Esophagus muscularis mucosa (tissue), 4 donors: ENCODE data around the gene TRIM50. TPM values are rescaled to one million over a fixed set of nuclear protein-coding genes. Genes with fewer than 3 reads are reported as not detected.
A peak's percentile ranks its signal among the peaks of the same experiment; 100 is the strongest.

Experiments
- DNase-seq: peaks from one replicate; pipeline ENCODE4 v3.0.0-alpha.2; 2017; ENCODE audit errors: extremely low spot score
- H3K27ac ChIP-seq, 4 donors: fragments of 200-600 bp; sonication (generic); replicated peaks in 1 of 4; 1 replicate in 3 of 4; 2 replicates in 1 of 4; pipeline ENCODE4 v1.5.1; 2016 to 2019; ENCODE audit warnings: mild to moderate bottlenecking in 1 of 4
- H3K27me3 ChIP-seq, 4 donors: fragments of 200-600 bp; sonication (generic); one replicate each; pipeline versions ENCODE4 v1.5.1 to v1.6.0; 2016 to 2019
- H3K36me3 ChIP-seq, 4 donors: fragments of 200-600 bp; sonication (generic); one replicate each; pipeline ENCODE4 v1.5.1; 2016 to 2019
- H3K4me1 ChIP-seq, 4 donors: fragments of 200-600 bp; sonication (generic); one replicate each; pipeline ENCODE4 v1.5.1; 2016 to 2019
- H3K4me3 ChIP-seq, 4 donors: fragments of 200-600 bp; sonication (generic); 1 replicate in 2 of 4; 2 replicates in 2 of 4; pipeline ENCODE4 v1.5.1; 2016 to 2019; ENCODE audit warnings: mild to moderate bottlenecking in 4 of 4, moderate library complexity in 1 of 4
- H3K9me3 ChIP-seq, 4 donors: fragments of 200-600 bp; sonication (generic); 1 replicate in 3 of 4; 2 replicates in 1 of 4; pipeline ENCODE4 v1.5.1; 2016 to 2019
- CTCF ChIP-seq, 3 experiments: fragments of 200-600 bp in 2 of 3; fragments of 450-650 bp in 1 of 3; sonication (generic) in 2 of 3; IDR thresholded peaks; one replicate each; pipeline ENCODE4 v1.5.1; 2017 to 2019; ENCODE audit warnings: antibody characterized with exemption in 3 of 3, mild to moderate bottlenecking in 2 of 3, moderate library complexity in 1 of 3
- EP300 ChIP-seq: sonication (generic); formaldehyde crosslinking; IDR thresholded peaks from one replicate; pipeline ENCODE4 v1.6.1; 2017; ENCODE audit warnings: antibody characterized with exemption
- POLR2A ChIP-seq: fragments of 450-650 bp; IDR thresholded peaks from one replicate; pipeline ENCODE4 v1.6.1; 2017; ENCODE audit warnings: antibody characterized with exemption, moderate library complexity, mild to moderate bottlenecking, low read depth
- POLR2AphosphoS5 ChIP-seq, 2 donors: sonication (generic); formaldehyde crosslinking; IDR thresholded peaks; one replicate each; pipeline ENCODE4 v1.6.1; 2017; ENCODE audit warnings: antibody characterized with exemption in 2 of 2
- WGBS: methylation state at CpG from one replicate; pipeline ENCODE4 v1.1.5; 2018; 5-methylcytosine and 5-hydroxymethylcytosine counted together
- intact Hi-C: fragments of 100-400 bp; cut with DNase I; formaldehyde crosslinking; loops from one replicate; pipeline ENCODE4 v1.15.1; 2023
- total RNA-seq, 4 donors: library from RNA; depleted of rRNA; stranded (reverse); fragments of >200 nt; gene quantifications; one replicate each; pipeline versions ENCODE4 v1.1.0 to v1.2.1, GENCODE V29; 2016

Gene TRIM50
- total RNA-seq, 4 donors from 2014 or later = 0.39 to 0.42 TPM; not detected in 2

- no peak for DNase-seq
- Histone ChIP-seq H3K9me3 (no peaks in the 10 kb centered on the region), H3K27ac (no peak overlapping the region), H3K36me3 (no peaks in the 10 kb centered on the region), H3K4me1 (peaks cover 0 to 7% (median 6%) of the 10 kb centered on the region in 4 donors), H3K4me3 (no peak overlapping the region), H3K27me3 (peaks cover 0 to 16% (median 0%) of the 10 kb centered on the region in 4 donors)
- intact Hi-C loops = no loop called here
- 77% methylated on average over 4 of the region's 4 CpGs for WGBS
- TF ChIP-seq POLR2AphosphoS5 (IDR thresholded peaks at IDR 0.05) = no peak
These were observed 17.7 kb upstream of the TRIM50 start for GRCh38 chr7:73345538-73345937.

DNA sequence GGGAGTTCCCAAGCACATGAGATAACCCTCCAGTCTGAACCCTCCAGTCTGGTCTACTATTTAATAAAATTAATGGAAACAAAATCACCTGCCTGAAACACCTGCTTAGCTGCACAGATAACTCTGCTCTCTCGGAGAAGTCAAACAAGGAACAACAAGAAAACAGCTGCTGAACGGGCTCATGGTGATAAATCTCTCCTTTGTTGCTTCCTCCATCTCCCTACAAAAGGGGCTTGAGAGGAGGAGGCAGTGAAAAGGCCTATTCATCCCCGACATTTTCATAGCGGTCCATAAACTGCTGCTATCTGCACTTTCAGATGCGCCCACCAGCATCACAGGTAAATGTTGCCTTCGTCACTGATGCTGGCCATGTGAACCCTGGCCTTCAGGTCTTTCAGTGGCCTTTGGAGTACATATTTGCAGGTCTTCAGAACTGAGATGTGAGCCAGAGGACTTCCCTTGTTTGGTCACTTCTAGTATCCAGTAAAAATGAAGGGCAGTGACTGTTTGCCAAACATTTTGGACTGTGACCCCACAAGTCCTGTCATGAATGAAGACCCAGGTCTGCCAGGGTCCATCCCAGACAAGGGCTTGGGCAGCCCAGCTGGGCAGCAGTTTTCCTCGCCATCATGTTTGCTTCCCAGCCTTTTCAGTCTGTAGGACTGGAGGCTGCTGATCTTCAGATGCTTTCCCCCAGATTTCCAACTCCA is 15.9 kb upstream of the TRIM50 start:
- Histone ChIP-seq H3K4me1 (peaks cover 0 to 7% (median 6%) of the 10 kb centered on the region in 4 donors), H3K27me3 (peaks cover 0 to 21% (median 0%) of the 10 kb centered on the region in 4 donors), H3K4me3 (no peak overlapping the region), H3K9me3 (no peaks in the 10 kb centered on the region), H3K36me3 (no peaks in the 10 kb centered on the region), H3K27ac (no peak overlapping the region)
- 90% methylated on average over 7 of the region's 7 CpGs for WGBS
- DNase-seq = no peak
- TF ChIP-seq CTCF (IDR thresholded peaks at IDR 0.05) (no peak), EP300 (no peak), POLR2AphosphoS5 (IDR thresholded peaks at IDR 0.05) (no peak), POLR2A (no peak)
- intact Hi-C loops = loop anchor here (5.0 kb wide), 1 partner anchor 108 kb away; no protein-coding TSS in a partner anchor

DNA sequence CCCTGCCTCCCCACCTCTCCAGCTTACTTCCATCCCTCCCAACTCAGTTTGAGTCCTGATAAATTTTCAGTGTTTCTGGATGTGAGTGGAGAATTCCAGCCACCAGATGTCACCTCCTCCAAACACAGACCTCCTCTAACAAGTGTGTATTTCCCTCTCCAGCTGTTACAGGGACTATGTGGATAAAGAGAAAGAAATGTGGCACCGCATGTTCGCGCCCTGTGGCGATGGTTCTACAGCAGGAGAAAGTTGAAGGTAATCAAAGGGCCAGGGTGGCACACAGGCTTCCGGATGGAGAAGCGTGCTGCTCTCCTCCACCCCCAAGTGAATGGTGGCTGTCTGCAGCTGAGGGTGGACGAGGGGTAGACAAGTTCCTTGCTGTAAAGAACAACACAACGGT is 14.8 kb upstream of the TRIM50 start:
- 31% methylated on average over 8 of the region's 8 CpGs for WGBS
- TF ChIP-seq EP300 = no peak
- peak; percentile 44 to 57 (median 49) for TF ChIP-seq CTCF (IDR thresholded peaks at IDR 0.05)
- intact Hi-C loops = loop anchor here (5.0 kb wide), 1 partner anchor 110 kb away; no protein-coding TSS in a partner anchor

GRCh38 chr7:73341877-73342276 is 14.0 kb upstream of the TRIM50 start:
- Histone ChIP-seq H3K9me3 (no peaks in the 10 kb centered on the region), H3K4me1 (peaks cover 0 to 12% (median 7%) of the 10 kb centered on the region in 4 donors), H3K36me3 (no peaks in the 10 kb centered on the region), H3K4me3 (no peak overlapping the region), H3K27ac (no peak overlapping the region), H3K27me3 (peaks cover 0 to 16% (median 0%) of the 10 kb centered on the region in 4 donors)
- no peak for DNase-seq
- 59% methylated on average over 8 of the region's 8 CpGs for WGBS
- intact Hi-C loops = loop anchor here (5.0 kb wide), 1 partner anchor 110 kb away; no protein-coding TSS in a partner anchor
- TF ChIP-seq CTCF (IDR thresholded peaks at IDR 0.05) (no peak), POLR2A (no peak)

More for the DNA sequence above, 14.8 kb upstream of the TRIM50 start:
- H3K4me3 ChIP-seq = peak overlapping the region in 3 of 4 donors; percentile 16 to 29 (median 19)
- H3K36me3 ChIP-seq = no peaks in the 10 kb centered on the region
- H3K27me3 ChIP-seq = peaks cover 0 to 18% (median 0%) of the 10 kb centered on the region in 4 donors
- no peak for DNase-seq
- no peaks in the 10 kb centered on the region for H3K9me3 ChIP-seq
- peaks cover 0 to 12% (median 7%) of the 10 kb centered on the region in 4 donors for H3K4me1 ChIP-seq
- no peak overlapping the region for H3K27ac ChIP-seq

DNA sequence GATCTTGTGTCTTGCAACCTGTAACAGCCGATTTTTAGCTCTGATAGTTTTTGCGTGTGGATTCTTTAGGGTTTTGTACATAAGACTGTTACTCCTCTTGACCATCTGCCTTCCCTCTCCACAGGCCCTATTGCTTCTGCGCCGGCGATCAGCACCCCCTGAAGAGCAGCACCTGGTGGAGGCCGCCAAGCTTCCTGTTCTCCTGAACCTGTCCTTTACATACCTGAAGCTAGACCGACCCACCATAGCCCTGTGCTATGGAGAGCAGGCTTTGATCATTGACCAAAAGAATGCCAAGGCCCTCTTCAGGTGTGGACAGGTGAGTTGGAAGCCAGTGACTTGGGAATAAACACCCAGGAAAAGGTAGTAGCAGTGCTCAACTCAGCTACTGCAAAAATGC is 12.6 kb upstream of the TRIM50 start:
- DNase-seq = no peak
- H3K36me3 ChIP-seq = no peaks in the 10 kb centered on the region
- 82% methylated on average over 7 of the region's 7 CpGs for WGBS
- TF ChIP-seq POLR2AphosphoS5 (IDR thresholded peaks at IDR 0.05) = no peak
- no peak for TF ChIP-seq EP300
- TF ChIP-seq POLR2A = no peak
- no peak for TF ChIP-seq CTCF (IDR thresholded peaks at IDR 0.05)
- intact Hi-C loops = loop anchor here (5.0 kb wide), 1 partner anchor 112 kb away; no protein-coding TSS in a partner anchor
- no peak overlapping the region for H3K4me3 ChIP-seq
- H3K9me3 ChIP-seq = no peaks in the 10 kb centered on the region
- H3K4me1 ChIP-seq = peaks cover 0 to 12% (median 7%) of the 10 kb centered on the region in 4 donors
- no peak overlapping the region for H3K27ac ChIP-seq
- H3K27me3 ChIP-seq = peaks cover 0 to 8% (median 0%) of the 10 kb centered on the region in 4 donors
